22Rv1 (cell line): ENCODE measurements around the gene GPD1.

Experiments
- ZFX ChIP-seq: fragments of 450-650 bp; IDR thresholded peaks from 2 replicates; pipeline ENCODE4 v1.6.1; 2017; ENCODE audit warnings: antibody characterized with exemption, borderline replicate concordance
- TF ChIP-seq, protein P1 (sequence below): fragments of 450-650 bp; IDR thresholded peaks from 2 replicates; pipeline ENCODE4 v1.5.1; 2017; ENCODE audit warnings: mild to moderate bottlenecking

DNA sequence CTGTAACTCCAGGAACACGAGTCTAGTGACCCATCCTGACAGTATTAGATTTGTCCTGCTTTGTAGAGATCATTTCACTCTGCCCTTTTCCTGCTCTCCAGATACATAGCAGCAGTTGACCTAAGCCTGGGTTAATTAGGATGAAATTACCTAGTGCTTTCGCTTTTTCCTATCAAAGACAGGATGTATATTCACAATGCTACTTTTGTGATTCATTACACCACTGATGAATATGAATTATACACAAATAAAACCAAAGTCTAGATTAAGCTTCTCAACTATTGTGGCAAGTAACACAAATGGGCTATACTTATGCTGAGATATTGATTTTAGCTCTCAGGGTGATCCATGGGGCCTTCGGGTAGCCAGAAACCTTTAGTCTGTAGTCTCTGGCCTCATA, 45.5 kb downstream of the GPD1 start:
- no peak for TF ChIP-seq ZFX
- TF ChIP-seq, protein P1, sequence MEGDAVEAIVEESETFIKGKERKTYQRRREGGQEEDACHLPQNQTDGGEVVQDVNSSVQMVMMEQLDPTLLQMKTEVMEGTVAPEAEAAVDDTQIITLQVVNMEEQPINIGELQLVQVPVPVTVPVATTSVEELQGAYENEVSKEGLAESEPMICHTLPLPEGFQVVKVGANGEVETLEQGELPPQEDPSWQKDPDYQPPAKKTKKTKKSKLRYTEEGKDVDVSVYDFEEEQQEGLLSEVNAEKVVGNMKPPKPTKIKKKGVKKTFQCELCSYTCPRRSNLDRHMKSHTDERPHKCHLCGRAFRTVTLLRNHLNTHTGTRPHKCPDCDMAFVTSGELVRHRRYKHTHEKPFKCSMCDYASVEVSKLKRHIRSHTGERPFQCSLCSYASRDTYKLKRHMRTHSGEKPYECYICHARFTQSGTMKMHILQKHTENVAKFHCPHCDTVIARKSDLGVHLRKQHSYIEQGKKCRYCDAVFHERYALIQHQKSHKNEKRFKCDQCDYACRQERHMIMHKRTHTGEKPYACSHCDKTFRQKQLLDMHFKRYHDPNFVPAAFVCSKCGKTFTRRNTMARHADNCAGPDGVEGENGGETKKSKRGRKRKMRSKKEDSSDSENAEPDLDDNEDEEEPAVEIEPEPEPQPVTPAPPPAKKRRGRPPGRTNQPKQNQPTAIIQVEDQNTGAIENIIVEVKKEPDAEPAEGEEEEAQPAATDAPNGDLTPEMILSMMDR = no peak
